ENCODE measurements around the gene GRK3.

DNA sequence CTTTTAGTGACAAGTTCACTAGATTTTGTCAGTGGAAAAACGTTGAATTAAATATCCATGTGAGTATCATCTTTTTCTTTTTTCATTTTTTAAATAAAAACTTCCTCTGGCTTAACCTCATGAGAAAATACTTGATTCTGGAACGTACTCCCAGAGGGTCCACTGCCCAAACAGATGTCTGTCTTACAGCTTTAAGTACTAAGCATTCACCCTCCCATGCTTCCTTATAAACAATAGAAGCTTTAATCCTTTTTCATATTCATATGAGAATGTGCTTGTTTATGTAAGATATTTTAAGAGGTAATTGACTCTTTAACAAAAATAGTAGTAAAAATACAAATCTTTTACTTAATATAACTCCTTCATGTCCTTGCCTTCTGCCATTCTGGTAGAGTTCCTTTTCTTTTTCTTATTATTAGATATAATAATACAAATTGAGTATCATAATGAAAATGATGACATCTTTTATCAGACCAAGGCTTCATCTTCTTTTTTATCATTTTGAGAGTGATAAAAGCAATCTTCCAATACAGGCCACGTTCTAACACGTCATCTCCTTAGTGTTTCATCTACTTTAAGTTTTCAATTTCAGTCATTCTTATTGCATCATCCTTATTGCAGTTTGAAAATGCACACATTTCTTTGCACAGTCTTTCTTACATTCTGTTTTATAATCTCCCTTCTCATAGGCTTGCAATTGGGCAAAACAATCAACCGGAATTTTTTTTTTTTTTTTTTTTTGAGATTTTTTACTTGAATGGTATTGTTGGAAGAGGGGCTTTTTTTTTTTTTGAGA is 108.0 kb downstream of the GRK3 start:
- TF ChIP-seq CTCF (IDR thresholded peaks at IDR 0.05) (no peak), EP300 (IDR thresholded peaks at IDR 0.05) (no peak)
